Neutrophil (primary cell): ENCODE data around the gene INPP5F.
"Not testable (repeated sequence)": the region's sequence is repeated elsewhere in the genome, so short reads cannot be mapped to it uniquely, and the experiment has no call there.

Source experiments
- H3K27ac ChIP-seq: fragments of 200-600 bp; sonication (generic); 2 replicates; pipeline ENCODE4 v1.5.1; 2016; ENCODE audit warnings: mild to moderate bottlenecking, moderate library complexity
- H3K27me3 ChIP-seq: fragments of 200-600 bp; sonication (generic); 2 replicates; pipeline ENCODE4 v1.6.0; 2016; ENCODE audit warnings: mild to moderate bottlenecking
- H3K36me3 ChIP-seq: fragments of 200-600 bp; sonication (generic); 2 replicates; pipeline ENCODE4 v1.5.1; 2017
- H3K4me1 ChIP-seq, 2 experiments: fragments of 200-600 bp in 1 of 2; sonication (generic) in 1 of 2; 1 replicate in 1 of 2; 2 replicates in 1 of 2; pipeline versions ENCODE4 v1.5.1 to v1.6.1; 2013 to 2016; ENCODE audit warnings: low read depth in 1 of 2, low read length in 1 of 2, mild to moderate bottlenecking in 1 of 2, moderate library complexity in 1 of 2; ENCODE audit not compliant: control insufficient read depth in 1 of 2, insufficient read depth in 1 of 2
- H3K4me3 ChIP-seq, 2 experiments: fragments of 200-600 bp in 1 of 2; sonication (generic) in 1 of 2; 1 replicate in 1 of 2; 2 replicates in 1 of 2; pipeline ENCODE4 v1.5.1; 2013 to 2016; ENCODE audit warnings: low read depth in 1 of 2, low read length in 1 of 2, mild to moderate bottlenecking in 1 of 2, moderate library complexity in 1 of 2
- H3K9me3 ChIP-seq: fragments of 200-600 bp; sonication (generic); 2 replicates; pipeline ENCODE4 v1.5.1; 2016
- CTCF ChIP-seq: fragments of 200-600 bp; sonication (generic); IDR thresholded peaks from 2 replicates; pipeline ENCODE4 v1.5.1; 2016; ENCODE audit warnings: antibody characterized with exemption

The INPP5F gene

GRCh38 chr10:119702583-119702982, 23.3 kb upstream of the INPP5F start:
- Histone ChIP-seq H3K27ac (no peak overlapping the region), H3K9me3 (no peaks in the 10 kb centered on the region), H3K4me1 (no peaks in the 10 kb centered on the region), H3K27me3 (peaks cover 14% of the 10 kb centered on the region), H3K36me3 (no peaks in the 10 kb centered on the region), H3K4me3 (no peak overlapping the region)
- no peak for TF ChIP-seq CTCF

- Histone ChIP-seq H3K36me3 (no peaks in the 10 kb centered on the region), H3K4me1 (no peaks in the 10 kb centered on the region), H3K9me3 (no peaks in the 10 kb centered on the region), H3K27ac (no peak overlapping the region), H3K4me3 (no peak overlapping the region), H3K27me3 (peaks cover 14% of the 10 kb centered on the region)
- no peak for TF ChIP-seq CTCF
Measured at GRCh38 chr10:119703903-119704508, 21.8 kb upstream of the INPP5F start.

- Histone ChIP-seq H3K27ac (no peak overlapping the region), H3K27me3 (peaks cover 14% of the 10 kb centered on the region), H3K9me3 (no peaks in the 10 kb centered on the region), H3K36me3 (no peaks in the 10 kb centered on the region), H3K4me3 (no peak overlapping the region), H3K4me1 (no peaks in the 10 kb centered on the region)
- TF ChIP-seq CTCF, result no peak
Measured at GRCh38 chr10:119705434-119705831, 20.4 kb upstream of the INPP5F start.

GRCh38 chr10:119706521-119707278, 19.1 kb upstream of the INPP5F start:
- Histone ChIP-seq H3K4me1 (no peaks in the 10 kb centered on the region), H3K36me3 (no peaks in the 10 kb centered on the region), H3K4me3 (no peak overlapping the region), H3K27me3 (peaks cover 14% of the 10 kb centered on the region), H3K9me3 (no peaks in the 10 kb centered on the region), H3K27ac (no peak overlapping the region)
- TF ChIP-seq CTCF, result no peak

GRCh38 chr10:119707331-119707730, 18.5 kb upstream of the INPP5F start:
- not testable (repeated sequence) for H3K4me1 ChIP-seq, H3K27me3 ChIP-seq, H3K27ac ChIP-seq, H3K4me3 ChIP-seq, H3K36me3 ChIP-seq, H3K9me3 ChIP-seq

GRCh38 chr10:119710935-119711334, 14.9 kb upstream of the INPP5F start:
- H3K27ac ChIP-seq, H3K36me3 ChIP-seq, H3K4me3 ChIP-seq, H3K27me3 ChIP-seq, H3K9me3 ChIP-seq, H3K4me1 ChIP-seq: not testable (repeated sequence)
